Activated CD4-positive, alpha-beta memory T cell treated with anti-CD3 and anti-CD28 coated beads, Interleukin-2, amount 10 ng/mL, durations not matched to agents 7 days and 5 days (primary cell): ENCODE results near the gene CNTNAP2. TPM values are rescaled to one million over a fixed set of nuclear protein-coding genes. Genes with fewer than 3 reads are reported as not detected.

Experiments
- CTCF ChIA-PET: fragments of 350-600 bp; sonication (Branson Sonifier 250); formaldehyde crosslinking; loops from one replicate; lab custom pipeline; 2021; ENCODE audit warnings: antibody characterized with exemption, inconsistent platforms; lab: Charles Lee
- POLR2A ChIA-PET: fragments of 350-600 bp; sonication (Branson Sonifier 250); formaldehyde crosslinking; loops from one replicate; lab custom pipeline; 2021; ENCODE audit warnings: antibody characterized with exemption; lab: Charles Lee
- DNase-seq: peaks from one replicate; pipeline ENCODE4 v3.0.0-alpha.2; 2020
- H3K27ac Mint-ChIP-seq: one replicate; pipeline ENCODE4 v1.8.0; 2021; ENCODE audit warnings: mild to moderate bottlenecking, mixed read lengths
- H3K27me3 Mint-ChIP-seq: one replicate; pipeline ENCODE4 v1.8.0; 2021; ENCODE audit warnings: mixed read lengths
- H3K36me3 Mint-ChIP-seq: one replicate; pipeline ENCODE4 v1.8.0; 2021; ENCODE audit warnings: low read depth, mixed read lengths
- H3K4me1 Mint-ChIP-seq: one replicate; pipeline ENCODE4 v1.8.0; 2021; ENCODE audit warnings: mixed read lengths
- H3K4me3 Mint-ChIP-seq: one replicate; pipeline ENCODE4 v1.8.0; 2021; ENCODE audit warnings: mild to moderate bottlenecking, mixed read lengths
- H3K9me3 Mint-ChIP-seq: one replicate; pipeline ENCODE4 v1.8.0; 2021; ENCODE audit warnings: mixed read lengths
- total RNA-seq, 2 experiments: library from RNA; stranded (reverse); gene quantifications; one replicate each; pipeline ENCODE4 v1.2.3, GENCODE V29; 2021

The CNTNAP2 gene
- total RNA-seq, 2 experiments from 2014 or later, result not detected

DNA sequence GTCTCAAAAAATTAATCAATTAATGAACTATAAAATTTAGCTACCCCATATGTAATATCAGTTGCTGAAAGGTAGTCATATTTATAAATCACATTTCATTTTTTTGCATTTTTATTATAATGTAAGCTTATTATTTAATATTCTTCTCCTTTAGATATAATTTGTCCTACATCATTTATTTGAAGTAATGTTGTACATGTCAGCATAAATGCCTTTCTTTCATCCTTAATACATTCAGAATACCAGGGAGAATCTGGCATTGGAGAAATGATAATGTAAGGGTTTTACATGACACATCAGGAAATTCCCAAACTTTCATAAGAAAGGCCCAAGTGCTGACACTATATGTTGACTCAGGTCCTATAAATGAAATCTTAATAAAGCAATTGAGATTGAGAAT is 742.1 kb downstream of the CNTNAP2 start:
- no peak for DNase-seq
- no peaks in the 10 kb centered on the region for H3K36me3 Mint-ChIP-seq
- POLR2A ChIA-PET, result no interaction called here
- H3K27me3 Mint-ChIP-seq, result no peaks in the 10 kb centered on the region
- no peaks in the 10 kb centered on the region for H3K4me1 Mint-ChIP-seq
- CTCF ChIA-PET, result no interaction called here
- no peak overlapping the region for H3K4me3 Mint-ChIP-seq
- H3K9me3 Mint-ChIP-seq, result peaks cover 15% of the 10 kb centered on the region
- H3K27ac Mint-ChIP-seq, result no peak overlapping the region

DNA sequence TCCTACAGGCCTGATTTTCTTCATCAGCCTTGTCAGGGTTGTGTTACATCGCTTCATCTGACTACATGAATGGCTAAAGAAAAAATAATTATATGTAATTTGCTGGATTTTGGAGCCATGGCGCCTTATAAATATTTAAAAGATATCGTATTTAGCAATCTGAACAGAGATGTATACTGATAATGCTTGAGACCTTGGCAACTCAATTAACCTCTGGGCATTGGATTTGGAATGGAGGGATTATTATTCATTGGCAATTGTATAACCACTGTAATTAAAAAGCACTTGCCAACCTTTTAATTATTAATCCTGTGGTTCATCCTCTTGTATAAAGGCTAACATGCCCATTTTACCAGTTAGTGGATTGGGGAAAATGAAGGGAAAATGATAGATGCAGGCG is 745.1 kb downstream of the CNTNAP2 start:
- H3K9me3 Mint-ChIP-seq, result peaks cover 12% of the 10 kb centered on the region
- H3K4me3 Mint-ChIP-seq, result no peak overlapping the region

DNA sequence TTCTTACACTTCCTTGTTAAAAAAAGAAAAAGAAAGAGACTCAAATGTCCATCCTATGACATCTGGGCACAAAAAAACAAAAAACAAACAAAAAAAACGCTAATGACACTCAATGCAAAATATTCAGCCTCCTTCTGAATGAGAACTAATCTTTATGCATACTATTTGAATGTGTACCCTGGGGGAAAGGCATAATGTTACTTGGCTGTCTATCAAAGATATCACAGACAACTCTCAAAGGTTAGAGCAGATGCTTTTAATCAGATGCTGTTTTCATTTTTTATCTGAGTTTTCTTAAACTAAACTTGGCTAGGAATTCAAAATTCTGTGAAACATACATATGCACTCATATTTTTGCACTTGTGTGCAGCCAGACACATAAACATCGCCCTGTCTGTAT is 745.8 kb downstream of the CNTNAP2 start:
- H3K4me1 Mint-ChIP-seq, result no peaks in the 10 kb centered on the region
- DNase-seq, result no peak
- H3K36me3 Mint-ChIP-seq, result no peaks in the 10 kb centered on the region
- no peak overlapping the region for H3K4me3 Mint-ChIP-seq
- H3K27me3 Mint-ChIP-seq, result no peaks in the 10 kb centered on the region
- ChIA-PET CTCF (no interaction called here), POLR2A (no interaction called here)
- H3K27ac Mint-ChIP-seq, result no peak overlapping the region
- H3K9me3 Mint-ChIP-seq, result peaks cover 15% of the 10 kb centered on the region

More for the DNA sequence above, 745.1 kb downstream of the CNTNAP2 start:
- no peak for DNase-seq
- no peak overlapping the region for H3K27ac Mint-ChIP-seq
- H3K27me3 Mint-ChIP-seq, result no peaks in the 10 kb centered on the region
- no peaks in the 10 kb centered on the region for H3K36me3 Mint-ChIP-seq
- ChIA-PET POLR2A (no interaction called here), CTCF (no interaction called here)
- no peaks in the 10 kb centered on the region for H3K4me1 Mint-ChIP-seq

DNA sequence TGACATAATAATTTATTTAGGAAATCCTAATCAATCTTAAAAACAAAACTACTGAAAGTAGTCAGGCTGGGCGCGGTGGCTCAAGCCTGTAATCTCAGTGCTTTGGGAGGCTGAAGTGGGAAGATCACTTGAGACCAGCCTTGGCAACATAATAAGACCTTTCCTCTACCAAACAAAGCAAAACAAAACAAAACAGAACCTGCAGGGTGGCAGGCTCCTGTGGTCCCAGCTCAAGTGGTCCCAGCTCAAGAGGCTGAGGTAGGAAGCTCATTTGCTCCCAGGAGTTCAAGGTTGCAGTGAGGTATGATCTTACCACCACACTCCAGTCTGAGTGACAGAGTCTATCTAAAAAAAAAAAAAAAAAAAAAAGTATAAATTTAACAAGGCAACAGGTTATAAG is 748.0 kb downstream of the CNTNAP2 start:
- H3K36me3 Mint-ChIP-seq, result no peaks in the 10 kb centered on the region
- no peak for DNase-seq
- no peaks in the 10 kb centered on the region for H3K27me3 Mint-ChIP-seq
- H3K27ac Mint-ChIP-seq, result no peak overlapping the region
- H3K4me3 Mint-ChIP-seq, result no peak overlapping the region
- CTCF ChIA-PET, result no interaction called here
- peaks cover 13% of the 10 kb centered on the region for H3K9me3 Mint-ChIP-seq
- no peaks in the 10 kb centered on the region for H3K4me1 Mint-ChIP-seq
- POLR2A ChIA-PET, result no interaction called here

DNA sequence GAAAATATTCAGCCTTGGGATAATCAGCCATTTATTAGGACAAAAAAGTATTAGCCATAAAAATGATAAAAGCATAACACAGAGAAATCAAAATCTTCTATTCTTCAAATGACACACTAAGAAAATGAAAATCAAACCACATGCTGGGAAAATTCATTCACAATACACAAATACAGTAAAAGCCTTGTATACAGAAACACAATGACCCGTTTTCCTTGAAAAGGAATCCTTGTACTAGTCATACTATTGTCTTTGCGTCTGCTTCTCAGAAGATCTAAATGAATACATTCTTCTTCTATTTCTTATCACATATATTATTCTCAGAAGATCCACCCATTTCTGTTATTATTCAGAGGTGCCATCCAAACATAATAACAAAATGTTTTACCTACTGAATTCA is 749.1 kb downstream of the CNTNAP2 start:
- H3K36me3 Mint-ChIP-seq, result no peaks in the 10 kb centered on the region
- no peak overlapping the region for H3K4me3 Mint-ChIP-seq
- H3K9me3 Mint-ChIP-seq, result peaks cover 11% of the 10 kb centered on the region
- H3K27ac Mint-ChIP-seq, result no peak overlapping the region
- POLR2A ChIA-PET, result no interaction called here
- CTCF ChIA-PET, result no interaction called here
- DNase-seq, result no peak
- H3K4me1 Mint-ChIP-seq, result no peaks in the 10 kb centered on the region
- no peaks in the 10 kb centered on the region for H3K27me3 Mint-ChIP-seq

DNA sequence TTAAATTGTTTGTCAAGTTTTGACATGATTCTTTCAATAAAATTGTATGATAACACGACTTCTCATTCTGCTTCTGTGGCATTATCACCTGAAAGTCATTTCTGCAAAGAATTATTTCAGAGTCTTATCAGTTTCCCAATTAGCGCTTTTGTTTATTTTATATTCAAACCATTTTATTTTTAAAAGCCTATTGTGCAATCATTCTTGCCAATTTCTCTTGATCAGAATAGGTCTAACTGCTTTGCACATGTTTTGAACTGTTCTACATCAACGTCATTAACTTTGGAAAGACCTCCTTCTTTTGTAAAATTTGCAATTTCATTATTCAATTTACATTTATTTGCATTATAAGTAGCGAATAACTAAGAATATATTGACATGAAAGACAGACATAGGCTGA is 758.1 kb downstream of the CNTNAP2 start:
- Mint-ChIP-seq H3K36me3 (no peaks in the 10 kb centered on the region), H3K4me1 (no peaks in the 10 kb centered on the region)
- POLR2A ChIA-PET, result no interaction called here

DNA sequence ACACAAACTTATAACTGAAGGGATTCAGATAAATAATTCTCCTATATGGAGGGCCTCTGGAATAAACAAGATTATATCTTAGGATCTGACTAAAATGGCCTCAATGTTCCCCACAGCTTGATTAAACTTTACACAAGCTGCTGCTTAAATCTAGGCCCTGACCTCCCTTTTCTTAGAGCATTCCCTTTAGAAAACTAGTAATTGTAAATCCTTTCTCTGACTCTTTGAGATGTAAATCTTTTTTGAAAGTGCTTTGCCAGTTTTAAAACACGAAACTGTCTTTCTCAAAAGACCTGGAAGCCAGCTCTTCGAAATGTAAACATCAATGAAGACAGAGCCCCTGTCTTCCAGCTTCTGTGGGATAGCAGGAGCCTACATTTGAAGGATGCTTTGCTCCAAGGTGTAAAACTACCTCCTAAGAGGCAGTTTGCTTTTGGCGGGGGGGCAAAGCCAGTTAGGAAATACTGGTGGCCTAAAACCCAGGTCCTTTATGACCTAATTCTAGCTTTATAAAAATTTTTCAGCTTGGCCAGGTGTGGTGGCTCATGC is 758.7 kb downstream of the CNTNAP2 start:
- peaks cover 8% of the 10 kb centered on the region for H3K9me3 Mint-ChIP-seq
- no peaks in the 10 kb centered on the region for H3K27me3 Mint-ChIP-seq
- POLR2A ChIA-PET, result no interaction called here
- H3K27ac Mint-ChIP-seq, result no peak overlapping the region
- CTCF ChIA-PET, result no interaction called here
- no peaks in the 10 kb centered on the region for H3K36me3 Mint-ChIP-seq
- H3K4me1 Mint-ChIP-seq, result no peaks in the 10 kb centered on the region
- no peak for DNase-seq
- H3K4me3 Mint-ChIP-seq, result no peak overlapping the region

More for the DNA sequence above, 758.1 kb downstream of the CNTNAP2 start:
- Mint-ChIP-seq H3K4me3 (no peak overlapping the region), H3K27me3 (no peaks in the 10 kb centered on the region), H3K9me3 (peaks cover 12% of the 10 kb centered on the region), H3K27ac (no peak overlapping the region)
- CTCF ChIA-PET, result no interaction called here
- DNase-seq, result no peak

DNA sequence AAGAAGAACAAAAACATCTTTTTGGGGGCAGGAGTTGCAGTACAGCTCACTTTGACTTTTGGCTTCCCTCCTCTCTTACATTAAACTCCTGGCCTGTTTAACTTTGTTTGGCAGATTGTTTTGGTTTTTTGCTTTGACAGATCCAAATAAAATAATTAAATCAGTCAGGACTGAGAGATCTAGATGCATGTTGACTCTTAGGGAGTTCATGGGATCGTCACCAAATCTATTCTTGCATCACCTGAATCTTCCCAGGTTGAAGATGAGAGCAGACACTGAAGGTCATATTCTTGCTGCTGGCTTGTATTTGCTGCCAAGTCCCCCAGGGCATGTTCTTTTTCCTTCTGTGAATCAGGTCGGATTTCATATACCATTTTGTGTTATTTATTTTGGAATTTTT is 759.4 kb downstream of the CNTNAP2 start:
- H3K27me3 Mint-ChIP-seq, result no peaks in the 10 kb centered on the region
- peaks cover 8% of the 10 kb centered on the region for H3K9me3 Mint-ChIP-seq
- H3K4me1 Mint-ChIP-seq, result no peaks in the 10 kb centered on the region
- H3K27ac Mint-ChIP-seq, result no peak overlapping the region
- no peaks in the 10 kb centered on the region for H3K36me3 Mint-ChIP-seq
- CTCF ChIA-PET, result no interaction called here
- no peak overlapping the region for H3K4me3 Mint-ChIP-seq
- POLR2A ChIA-PET, result no interaction called here
- no peak for DNase-seq

DNA sequence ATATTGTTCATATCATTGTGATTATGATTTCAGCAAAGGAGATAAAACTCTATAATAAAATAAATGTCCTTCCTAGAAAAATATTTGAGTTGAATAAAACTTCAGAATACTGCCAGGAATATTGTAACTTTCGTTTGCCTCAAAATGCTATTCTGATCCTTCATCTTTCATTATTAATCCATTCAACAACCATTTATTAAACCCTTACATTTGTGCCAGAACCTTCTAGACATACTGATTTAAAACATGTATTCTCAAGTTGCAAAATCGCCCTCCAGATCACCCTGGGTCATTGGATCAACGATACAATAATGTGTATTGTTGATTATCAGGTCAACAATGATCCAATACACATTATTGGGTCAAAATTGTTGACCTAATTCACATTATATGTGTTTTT is 759.8 kb downstream of the CNTNAP2 start:
- CTCF ChIA-PET, result no interaction called here
- no peaks in the 10 kb centered on the region for H3K4me1 Mint-ChIP-seq
- no peaks in the 10 kb centered on the region for H3K36me3 Mint-ChIP-seq
- no peak overlapping the region for H3K4me3 Mint-ChIP-seq
- POLR2A ChIA-PET, result no interaction called here
- peaks cover 8% of the 10 kb centered on the region for H3K9me3 Mint-ChIP-seq
- no peak overlapping the region for H3K27ac Mint-ChIP-seq
- H3K27me3 Mint-ChIP-seq, result no peaks in the 10 kb centered on the region
- no peak for DNase-seq

DNA sequence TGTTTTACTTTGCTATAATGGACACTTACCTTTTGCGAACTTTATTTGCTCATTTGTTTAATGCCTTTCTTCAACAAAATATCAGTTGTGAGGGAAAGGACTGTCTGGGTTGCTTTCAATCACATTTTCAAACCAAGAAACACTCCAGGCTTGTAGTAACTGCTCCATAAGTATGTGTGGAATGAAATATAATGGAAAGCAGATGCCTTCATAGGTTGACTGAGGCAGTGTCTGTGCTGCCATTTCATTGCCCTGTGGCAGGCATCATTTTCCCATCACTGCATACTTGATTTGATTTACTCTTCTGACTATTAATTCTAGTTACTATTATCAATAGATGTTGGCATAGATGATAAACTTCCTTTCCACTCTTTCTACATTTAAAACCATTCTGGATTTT is 762.3 kb downstream of the CNTNAP2 start:
- POLR2A ChIA-PET, result no interaction called here
- Mint-ChIP-seq H3K4me3 (no peak overlapping the region), H3K4me1 (no peaks in the 10 kb centered on the region)

DNA sequence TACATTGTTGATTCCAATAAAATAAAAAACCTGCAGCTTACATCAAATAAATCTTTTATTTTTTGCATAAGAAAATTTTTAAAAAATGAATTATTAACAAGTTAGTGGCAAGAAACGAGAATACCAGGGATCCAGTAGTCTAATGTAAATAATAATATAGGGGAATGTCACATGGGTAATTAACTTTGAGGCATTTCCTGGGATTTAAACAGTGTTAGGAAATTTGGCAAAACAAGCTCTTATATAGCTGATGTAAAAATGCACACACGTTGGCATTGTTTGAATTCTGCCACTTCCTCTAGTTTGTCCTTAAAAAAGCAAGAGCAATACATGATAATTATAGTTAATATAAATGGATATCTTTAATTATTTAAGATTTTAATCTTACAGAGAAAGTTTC is 768.6 kb downstream of the CNTNAP2 start:
- H3K4me3 Mint-ChIP-seq, result no peak overlapping the region
- H3K36me3 Mint-ChIP-seq, result no peaks in the 10 kb centered on the region
- ChIA-PET POLR2A (no interaction called here), CTCF (no interaction called here)
- no peak for DNase-seq
- peaks cover 8% of the 10 kb centered on the region for H3K9me3 Mint-ChIP-seq
- no peak overlapping the region for H3K27ac Mint-ChIP-seq
- no peaks in the 10 kb centered on the region for H3K27me3 Mint-ChIP-seq
- H3K4me1 Mint-ChIP-seq, result no peaks in the 10 kb centered on the region

More for the DNA sequence above, 762.3 kb downstream of the CNTNAP2 start:
- H3K36me3 Mint-ChIP-seq, result no peaks in the 10 kb centered on the region
- CTCF ChIA-PET, result no interaction called here
- no peak overlapping the region for H3K27ac Mint-ChIP-seq
- H3K9me3 Mint-ChIP-seq, result peaks cover 11% of the 10 kb centered on the region
- DNase-seq, result no peak
- H3K27me3 Mint-ChIP-seq, result no peaks in the 10 kb centered on the region

DNA sequence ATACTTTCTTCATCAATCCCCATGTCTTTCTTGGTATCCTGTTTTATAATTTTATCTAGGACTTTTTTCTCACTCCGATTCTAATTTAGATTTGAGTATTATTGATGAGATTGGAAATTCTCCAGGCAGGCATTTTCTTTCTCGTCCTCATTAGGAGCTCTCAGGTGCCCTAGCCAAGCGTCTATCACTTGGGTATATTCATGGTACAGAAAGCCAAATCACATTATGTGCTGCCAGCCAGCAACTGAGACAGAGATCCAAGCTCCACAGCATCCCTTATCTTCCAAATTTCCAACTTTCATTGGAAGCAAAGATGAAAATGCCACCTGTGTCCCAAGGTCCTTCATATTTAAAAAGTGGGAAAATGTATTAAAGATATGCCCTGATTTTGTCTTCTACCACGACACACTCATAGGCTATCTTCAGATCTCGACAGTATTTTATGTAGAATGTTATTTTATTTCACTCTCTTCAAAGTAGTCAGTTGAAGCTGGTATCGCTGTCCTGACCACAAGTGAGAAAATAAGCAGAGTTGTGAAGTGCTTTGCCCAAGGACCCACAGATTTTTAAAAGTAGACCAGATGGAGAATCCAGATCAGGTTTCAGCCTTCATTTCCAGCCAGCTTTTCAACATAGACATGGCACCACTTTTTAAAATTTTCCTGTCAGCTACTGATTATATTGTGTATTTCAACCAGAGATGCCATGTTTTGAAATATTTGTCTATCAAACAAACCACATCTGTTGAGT is 773.4 kb downstream of the CNTNAP2 start:
- peaks cover 2% of the 10 kb centered on the region for H3K9me3 Mint-ChIP-seq
- no peak overlapping the region for H3K4me3 Mint-ChIP-seq
- no peak for DNase-seq
- ChIA-PET CTCF (no interaction called here), POLR2A (no interaction called here)
- H3K27ac Mint-ChIP-seq, result no peak overlapping the region
- H3K27me3 Mint-ChIP-seq, result no peaks in the 10 kb centered on the region
- H3K4me1 Mint-ChIP-seq, result no peaks in the 10 kb centered on the region
- no peaks in the 10 kb centered on the region for H3K36me3 Mint-ChIP-seq

DNA sequence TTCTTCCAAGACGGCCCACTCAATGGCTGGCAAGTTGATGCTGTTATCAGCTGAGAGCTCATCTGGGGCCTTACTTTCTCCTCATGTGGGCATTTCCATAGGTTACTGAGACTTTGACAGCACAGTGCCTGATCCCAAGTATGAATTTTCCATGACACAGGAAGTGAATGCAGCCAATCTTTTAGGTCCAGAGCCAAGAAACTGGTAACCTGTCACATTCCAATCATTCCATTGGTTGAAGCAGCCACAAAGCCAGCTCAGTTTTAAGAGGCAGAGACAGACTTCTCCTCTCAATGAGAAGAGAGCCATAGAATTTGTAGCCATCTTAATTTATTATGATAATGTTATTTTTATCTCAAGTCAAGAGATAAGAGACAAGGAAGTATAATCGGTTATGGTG is 775.5 kb downstream of the CNTNAP2 start:
- no peaks in the 10 kb centered on the region for H3K27me3 Mint-ChIP-seq
- no peak overlapping the region for H3K27ac Mint-ChIP-seq
- H3K4me3 Mint-ChIP-seq, result no peak overlapping the region
- H3K36me3 Mint-ChIP-seq, result no peaks in the 10 kb centered on the region
- ChIA-PET CTCF (no interaction called here), POLR2A (no interaction called here)
- H3K4me1 Mint-ChIP-seq, result no peaks in the 10 kb centered on the region
- H3K9me3 Mint-ChIP-seq, result peaks cover 3% of the 10 kb centered on the region
- no peak for DNase-seq

DNA sequence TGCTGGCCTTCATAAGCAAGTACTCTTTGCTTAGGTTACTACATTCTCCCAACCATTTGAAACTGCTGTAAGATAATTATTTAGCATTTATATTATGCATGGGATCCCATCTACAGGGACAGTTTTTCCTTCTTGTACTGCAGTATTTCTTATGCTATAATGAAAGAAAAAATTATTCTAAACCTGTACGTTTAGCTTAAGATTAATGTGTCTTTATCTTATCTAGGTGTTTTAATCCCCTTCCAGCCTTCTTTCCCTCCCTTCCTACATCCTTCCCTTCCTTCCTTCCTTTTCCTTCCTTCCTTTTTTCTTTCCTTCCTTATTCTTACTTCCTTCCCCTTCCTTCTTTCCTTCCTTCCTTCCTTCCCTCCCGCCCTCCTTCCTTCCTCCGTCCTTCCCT is 778.3 kb downstream of the CNTNAP2 start:
- no peak for DNase-seq
- Mint-ChIP-seq H3K27ac (no peak overlapping the region), H3K36me3 (no peaks in the 10 kb centered on the region), H3K27me3 (no peaks in the 10 kb centered on the region), H3K4me1 (no peaks in the 10 kb centered on the region), H3K4me3 (no peak overlapping the region), H3K9me3 (peaks cover 3% of the 10 kb centered on the region)
- ChIA-PET CTCF (no interaction called here), POLR2A (no interaction called here)
